Head of caudate nucleus (tissue), 42 donors: ENCODE results near the gene RHEX.
"Not testable (repeated sequence)": the region's sequence is repeated elsewhere in the genome, so short reads cannot be mapped to it uniquely, and the experiment has no call there.

ENCODE experiments used
- DNase-seq, 42 donors: peaks; one replicate each; pipeline versions ENCODE4 v3.0.0 to v3.0.0-alpha.2; 2020 to 2021; ENCODE audit warnings: mixed read lengths in 7 of 42
- intact Hi-C: fragments of 100-400 bp; cut with DNase I; formaldehyde crosslinking; loops from one replicate; pipeline ENCODE4 v1.15.0; 2022

RHEX gene

DNA sequence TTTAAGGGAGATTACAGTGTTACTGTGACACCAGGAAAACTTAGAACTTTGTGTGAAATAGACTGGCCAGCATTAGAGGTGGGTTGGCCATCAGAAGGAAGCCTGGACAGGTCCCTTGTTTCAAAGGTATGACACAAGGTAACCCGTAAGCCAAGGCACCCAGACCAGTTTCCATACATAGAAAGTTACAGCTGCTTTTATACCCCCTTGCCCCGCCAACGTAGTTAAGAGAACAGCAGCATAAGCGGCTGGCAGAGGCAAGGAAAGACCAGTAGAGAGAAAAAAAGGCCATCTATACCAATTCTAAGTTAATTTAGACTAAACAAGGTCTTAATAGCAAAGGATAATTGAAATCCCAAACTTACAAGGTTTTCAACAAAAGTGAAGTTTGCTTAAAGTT, 643 bp downstream of the RHEX start:
- intact Hi-C loops, DNase-seq: not testable (repeated sequence)

DNA sequence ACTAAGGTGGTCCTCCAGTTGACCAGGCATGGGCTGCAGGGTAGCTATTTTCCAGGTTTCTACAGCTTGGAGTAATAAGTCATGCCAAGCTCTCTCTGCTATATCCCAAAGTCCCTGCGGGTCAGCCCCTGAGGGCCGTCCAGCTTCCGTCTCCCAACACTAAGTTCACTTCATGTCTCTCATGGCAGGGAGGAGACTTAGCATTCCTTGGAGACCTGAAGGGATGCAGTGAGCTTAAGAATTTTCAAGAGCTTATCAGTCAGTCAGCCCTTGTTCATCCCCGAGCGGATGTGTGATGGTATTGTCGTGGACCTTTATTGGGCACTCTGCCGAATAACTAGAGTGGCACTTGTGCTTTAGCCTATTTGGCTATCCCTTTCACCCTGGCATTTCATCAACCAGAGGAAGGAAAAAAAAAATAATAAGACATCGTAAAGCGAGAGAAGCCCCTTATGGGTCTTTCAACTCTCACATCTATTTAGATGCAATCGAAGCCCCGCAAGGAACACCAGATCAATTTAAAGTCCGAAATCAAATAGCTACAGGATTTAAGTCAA, 2.2 kb downstream of the RHEX start:
- intact Hi-C loops, DNase-seq: not testable (repeated sequence)

DNA sequence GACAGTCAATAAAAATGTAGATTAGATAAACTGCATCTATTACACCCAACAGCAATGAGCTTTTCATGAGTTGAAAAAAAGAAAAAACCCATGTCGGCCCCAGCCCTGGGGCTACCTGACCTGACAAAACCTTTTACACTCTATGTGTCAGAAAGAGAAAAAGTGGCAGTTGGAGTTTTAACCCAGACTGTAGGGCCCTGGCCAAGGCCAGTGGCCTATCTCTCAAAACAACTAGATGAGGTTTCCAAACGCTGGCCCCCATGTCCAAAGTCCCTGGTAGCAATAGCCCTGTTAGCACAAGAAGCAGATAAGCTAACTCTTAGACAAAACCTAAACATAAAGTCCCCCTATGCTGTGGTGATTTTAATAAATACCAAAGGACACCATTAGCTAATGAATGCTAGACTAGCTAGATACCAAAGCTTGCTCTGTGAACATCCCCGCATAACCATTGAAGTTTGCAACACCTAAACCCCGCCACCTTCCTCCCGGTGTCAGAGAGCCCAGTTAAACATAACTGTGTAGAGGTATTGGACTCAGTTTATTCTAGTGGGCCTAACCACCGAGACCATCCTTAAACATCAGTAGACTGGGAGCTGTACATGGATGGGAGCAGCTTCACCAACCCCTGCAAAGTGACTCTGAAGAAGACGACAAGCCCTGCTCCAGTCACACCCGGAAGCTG, 2.8 kb downstream of the RHEX start:
- intact Hi-C loops = not testable (repeated sequence)

DNA sequence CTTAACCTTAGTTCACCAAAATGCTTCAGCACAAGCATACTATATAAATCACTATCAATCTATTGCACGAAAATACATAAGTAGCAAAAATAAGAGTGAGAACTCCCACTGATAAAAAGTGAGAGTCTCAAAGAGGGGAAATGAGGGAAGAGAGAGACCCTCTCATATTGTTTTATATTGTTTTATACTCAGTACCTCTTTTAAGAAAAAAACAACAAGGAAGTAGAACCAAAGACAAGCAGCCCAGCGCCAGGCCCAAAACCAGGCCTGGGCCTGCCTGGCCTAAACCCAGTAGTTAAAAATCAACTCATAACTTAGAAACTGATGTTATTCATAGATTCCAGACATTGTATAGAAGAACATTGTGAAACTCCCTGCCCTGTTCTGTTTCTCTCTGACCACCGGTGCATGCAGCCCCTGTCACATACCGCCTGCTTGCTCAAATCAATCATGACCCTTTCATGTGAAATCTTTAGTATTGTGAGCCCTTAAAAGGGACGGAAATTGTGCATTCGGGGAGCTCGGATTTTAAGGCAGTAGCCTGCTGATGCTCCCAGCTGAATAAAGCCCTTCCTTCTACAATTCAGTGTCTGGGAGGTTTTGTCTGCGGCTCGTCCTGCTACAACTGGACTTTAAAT, 5.4 kb downstream of the RHEX start:
- intact Hi-C loops, DNase-seq: not testable (repeated sequence)

More for the DNA sequence above, 2.8 kb downstream of the RHEX start:
- DNase-seq = not testable (repeated sequence)

DNA sequence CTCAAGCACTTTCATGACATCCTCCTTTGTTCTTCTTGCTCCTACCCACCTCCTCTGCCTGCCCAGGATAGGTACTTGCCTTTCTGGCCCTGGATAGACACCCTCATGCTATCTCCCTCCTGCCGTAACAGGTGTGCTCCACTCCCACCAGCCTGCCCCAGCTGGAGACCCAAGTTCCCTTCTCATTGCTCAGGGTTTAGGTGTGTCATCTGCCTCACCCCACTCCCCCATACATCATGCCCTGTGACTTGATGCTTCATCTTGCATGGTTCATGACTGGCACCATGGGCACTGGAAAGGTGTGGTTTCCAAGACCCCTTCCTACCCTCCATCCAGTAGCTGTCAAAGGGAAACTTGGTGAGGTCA, 5.9 kb downstream of the RHEX start:
- no peak for DNase-seq

DNA sequence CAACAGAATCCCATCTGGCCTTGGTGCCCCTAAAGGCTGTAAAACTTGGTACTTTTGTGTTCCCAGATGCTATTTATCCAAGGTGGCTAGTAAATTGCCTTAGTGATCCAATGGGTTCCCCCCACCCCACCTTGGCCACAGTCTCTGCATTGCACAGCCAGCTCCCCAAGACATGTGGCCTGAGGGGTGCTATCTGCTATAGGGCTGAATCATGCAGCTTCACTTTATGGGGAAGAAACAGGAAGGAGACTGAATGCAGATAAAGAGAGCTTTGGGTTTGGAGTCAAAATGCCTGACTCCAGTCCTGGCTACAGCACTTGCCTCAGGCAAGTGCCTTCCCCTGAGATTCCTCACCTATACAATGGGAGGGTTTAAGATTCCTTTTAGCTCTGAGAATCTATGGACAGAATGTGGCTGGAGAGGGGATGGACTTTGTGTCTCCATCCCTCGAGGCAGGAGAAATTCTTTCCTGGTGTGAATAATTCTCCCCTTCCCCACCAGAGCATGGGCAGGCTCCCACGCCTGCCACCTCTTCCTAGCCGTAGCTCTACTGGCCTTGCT, 6.5 kb downstream of the RHEX start:
- no peak for DNase-seq
- intact Hi-C loops = no loop called here

More for the DNA sequence above, 5.9 kb downstream of the RHEX start:
- intact Hi-C loops = no loop called here

DNA sequence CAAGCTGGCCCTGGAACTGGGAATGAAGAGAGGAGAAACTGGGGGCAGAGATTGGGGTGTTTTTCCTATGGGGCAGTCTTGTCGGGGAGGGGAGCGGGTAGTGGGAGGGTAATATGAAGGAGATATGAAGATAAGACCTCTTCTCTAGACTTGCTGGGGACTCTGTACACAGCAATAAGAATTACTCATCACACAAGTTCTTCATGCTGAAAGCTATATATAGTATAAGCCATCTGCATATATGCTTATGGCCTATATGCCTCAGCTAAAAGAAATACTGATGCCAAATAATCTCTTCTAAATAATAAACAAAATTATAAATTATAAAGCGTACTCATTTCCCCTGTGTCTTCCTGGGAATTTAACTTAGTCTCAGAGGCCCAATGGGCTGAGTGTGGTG, 7.9 kb downstream of the RHEX start:
- no peak for DNase-seq
- intact Hi-C loops = no loop called here

DNA sequence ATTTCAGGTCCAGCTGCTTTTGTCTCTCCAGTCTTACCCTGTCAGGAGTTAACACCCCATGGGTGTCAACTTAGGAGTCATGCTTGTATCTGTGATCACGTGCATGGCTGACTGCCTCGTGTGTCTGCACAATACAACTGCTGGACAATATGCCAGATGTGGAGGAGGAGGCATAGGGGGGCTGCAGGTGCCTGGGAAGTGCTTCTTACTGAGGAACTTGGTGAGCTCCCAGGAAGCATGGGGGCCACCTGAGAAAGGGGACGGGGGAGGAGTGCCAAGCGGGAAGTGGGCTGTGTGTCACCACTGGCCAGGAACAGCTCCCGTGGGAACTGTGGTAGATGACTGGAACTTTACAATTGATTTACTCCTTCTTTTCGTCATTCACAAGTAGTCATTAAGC, 9.5 kb downstream of the RHEX start:
- intact Hi-C loops = no loop called here
- DNase-seq = no peak

DNA sequence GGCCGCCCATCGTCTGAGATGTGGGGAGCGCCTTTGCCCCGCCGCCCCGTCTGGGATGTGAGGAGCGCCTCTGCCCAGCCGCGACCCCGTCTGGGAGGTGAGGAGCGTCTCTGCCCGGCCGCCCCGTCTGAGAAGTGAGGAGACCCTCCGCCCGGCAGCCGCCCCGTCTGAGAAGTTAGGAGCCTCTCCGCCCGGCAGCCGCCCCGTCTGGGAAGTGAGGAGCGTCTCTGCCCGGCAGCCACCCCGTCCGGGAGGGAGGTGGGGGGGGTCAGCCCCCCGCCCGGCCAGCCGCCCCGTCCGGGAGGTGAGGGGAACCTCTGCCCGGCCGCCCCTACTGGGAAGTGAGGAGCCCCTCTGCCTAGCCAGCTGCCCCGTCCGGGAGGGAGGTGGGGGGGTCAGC, 11.0 kb downstream of the RHEX start:
- intact Hi-C loops, DNase-seq: not testable (repeated sequence)

DNA sequence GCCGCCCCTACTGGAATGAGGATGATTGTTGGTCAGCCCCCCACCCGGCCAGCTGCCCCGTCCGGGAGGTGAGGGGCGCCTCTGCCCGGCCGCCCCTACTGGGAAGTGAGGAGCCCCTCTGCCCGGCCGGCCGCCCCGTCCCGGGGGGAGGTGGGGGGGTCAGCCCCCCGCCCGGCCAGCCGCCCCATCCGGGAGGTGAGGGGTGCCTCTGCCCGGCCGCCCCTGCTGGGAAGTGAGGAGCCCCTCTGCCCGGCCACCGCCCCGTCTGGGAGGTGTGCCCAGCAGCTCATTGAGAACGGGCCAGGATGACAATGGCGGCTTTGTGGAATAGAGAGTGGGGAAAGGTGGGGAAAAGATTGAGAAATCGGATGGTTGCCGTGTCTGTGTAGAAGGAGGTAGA, 11.5 kb downstream of the RHEX start:
- intact Hi-C loops, DNase-seq: not testable (repeated sequence)

DNA sequence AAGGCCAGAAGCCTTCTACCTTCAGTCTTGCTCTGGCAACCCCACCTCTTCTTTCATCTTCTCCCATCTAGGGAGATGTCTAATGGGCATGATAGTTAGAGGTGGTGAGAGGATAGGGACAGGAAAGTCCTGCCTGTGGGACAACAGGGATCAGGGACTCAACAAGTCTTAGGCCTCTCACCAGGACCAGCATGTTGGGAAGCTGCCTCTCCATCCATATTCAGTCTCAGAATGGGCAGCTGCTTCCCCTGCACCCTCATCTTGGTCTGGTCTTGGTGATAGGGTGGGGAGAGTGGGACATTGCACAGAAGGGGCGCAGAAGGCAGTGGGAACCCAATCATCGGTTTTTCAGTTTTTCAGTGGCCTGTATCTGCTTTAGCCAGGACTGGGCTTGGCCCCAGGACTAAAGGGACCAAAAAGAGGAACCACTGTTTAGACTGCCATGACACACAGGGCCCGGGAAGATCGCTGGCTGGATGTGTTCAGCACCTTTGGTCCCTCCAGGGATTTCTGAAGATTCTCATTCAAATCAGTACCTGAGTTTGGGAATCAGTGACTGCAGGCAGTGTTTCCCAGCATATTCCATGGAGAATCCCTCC, 12.7 kb downstream of the RHEX start:
- intact Hi-C loops = no loop called here
- DNase-seq = no peak

DNA sequence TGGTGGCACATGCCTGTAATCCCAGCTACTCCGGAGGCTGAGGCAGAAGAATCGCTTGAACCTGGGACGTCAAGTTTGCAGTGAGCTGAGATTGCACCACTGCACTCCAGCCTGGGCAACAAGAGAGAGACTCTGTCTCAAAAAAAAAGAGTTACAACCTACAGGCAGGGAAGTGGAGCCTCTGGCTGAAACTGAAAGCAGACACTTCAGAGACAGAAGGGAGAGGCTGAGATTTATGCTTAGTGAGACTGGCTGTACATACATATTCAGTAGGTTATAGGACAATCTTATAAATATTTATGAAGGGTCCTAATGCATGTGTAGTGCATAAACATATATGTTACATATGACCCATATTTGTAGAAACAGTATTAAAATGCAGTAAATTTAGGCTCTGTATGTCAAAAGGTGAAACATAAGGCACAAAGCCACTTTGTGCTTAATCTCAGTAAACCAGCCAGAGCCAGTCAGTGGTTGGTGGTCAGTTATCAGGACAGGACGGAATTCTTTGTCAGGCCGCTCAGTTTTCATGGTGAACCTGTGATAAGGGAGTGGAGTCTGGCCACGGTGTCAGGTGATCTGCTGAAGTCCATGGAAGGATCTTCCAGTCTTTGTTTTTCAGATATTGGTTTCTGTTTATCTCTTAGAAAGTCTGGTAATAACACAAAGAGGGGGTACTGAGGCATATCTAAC, 13.7 kb downstream of the RHEX start:
- no peak for DNase-seq

DNA sequence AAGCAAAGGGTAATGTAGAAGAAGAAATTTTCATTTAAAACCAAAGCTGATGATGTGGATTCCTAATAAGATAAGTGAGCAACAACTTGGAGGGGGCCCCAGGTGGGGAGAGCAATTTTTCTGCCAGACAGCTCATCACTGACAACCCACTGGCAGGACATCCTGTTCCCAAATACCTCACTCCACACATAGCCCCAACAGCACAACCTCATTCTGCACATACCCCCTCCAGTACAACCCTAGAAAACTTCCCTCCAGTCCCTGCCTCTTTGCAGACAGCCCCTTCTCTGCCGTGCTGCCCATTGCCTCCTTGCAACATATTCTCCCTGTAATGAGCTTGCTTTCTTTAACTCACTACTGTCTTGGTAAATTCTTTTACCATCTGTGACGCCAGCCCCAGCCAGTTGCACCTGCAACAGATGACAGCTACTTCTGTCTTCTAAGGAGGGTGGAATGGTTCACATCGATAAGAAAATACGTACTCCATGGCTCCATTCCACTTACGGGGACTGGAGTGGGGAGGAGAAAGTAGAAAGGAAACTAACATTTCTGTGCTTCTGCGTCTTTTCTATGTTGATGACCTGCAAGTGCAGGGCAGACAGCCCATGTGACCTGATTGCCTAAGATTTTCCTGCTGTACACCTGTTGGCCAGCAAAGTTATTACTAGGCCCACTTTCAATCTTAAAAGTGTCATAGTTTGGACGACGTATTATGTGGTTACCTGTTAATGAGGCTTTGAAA, 14.7 kb downstream of the RHEX start:
- intact Hi-C loops = no loop called here
- no peak for DNase-seq

More for the DNA sequence above, 13.7 kb downstream of the RHEX start:
- intact Hi-C loops = no loop called here

DNA sequence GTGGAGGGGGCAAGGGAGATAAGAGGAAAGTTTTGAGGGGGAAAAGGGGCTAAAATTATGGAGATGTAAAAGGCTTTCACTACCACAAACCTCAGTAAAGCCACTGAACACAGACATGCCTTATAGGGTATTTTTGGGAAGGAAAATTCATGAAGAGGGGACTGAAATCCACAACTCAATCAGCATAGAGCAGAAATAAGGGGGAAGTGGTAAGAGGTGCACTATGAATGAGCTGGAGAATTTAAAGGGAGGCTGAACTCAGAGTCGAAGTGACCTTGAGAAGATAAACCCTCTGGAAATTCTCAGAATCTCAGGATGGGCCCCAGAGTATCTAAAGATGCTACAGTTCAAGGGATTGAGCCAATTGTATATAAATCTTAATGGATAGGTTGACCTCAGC, 15.3 kb downstream of the RHEX start:
- intact Hi-C loops = no loop called here
- DNase-seq = no peak

DNA sequence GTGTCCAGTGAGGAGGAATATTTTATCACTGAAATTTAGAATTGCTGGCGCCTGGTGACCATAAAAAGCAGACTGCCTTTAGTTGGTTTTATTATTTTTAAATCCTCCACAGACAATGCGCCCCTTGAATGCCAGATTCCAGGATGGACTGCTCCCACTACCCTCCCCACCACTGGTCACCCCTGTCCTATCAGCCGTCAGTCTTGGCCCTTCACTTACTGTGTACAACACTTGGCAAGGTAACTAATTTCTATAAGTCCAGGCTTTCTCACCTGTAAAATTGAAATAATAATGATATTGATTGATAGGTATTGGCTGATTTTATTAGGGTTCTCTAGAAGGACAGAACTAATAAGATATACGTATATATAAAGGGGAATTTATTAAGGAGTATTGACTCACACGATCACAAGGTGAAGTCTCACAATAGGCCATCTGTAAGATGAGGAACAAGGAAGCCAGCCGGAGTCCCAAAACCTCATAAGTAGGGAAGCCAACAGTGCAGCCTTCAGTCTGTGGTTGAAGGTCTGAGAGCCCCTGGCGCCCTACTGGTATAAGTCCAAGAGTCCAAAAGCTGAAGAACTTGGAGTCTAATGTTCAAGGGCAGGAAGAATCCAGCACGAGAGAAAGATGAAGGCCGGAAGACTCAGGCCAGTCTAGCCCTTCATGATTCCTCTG, 17.8 kb downstream of the RHEX start:
- intact Hi-C loops = no loop called here
- DNase-seq = no peak

DNA sequence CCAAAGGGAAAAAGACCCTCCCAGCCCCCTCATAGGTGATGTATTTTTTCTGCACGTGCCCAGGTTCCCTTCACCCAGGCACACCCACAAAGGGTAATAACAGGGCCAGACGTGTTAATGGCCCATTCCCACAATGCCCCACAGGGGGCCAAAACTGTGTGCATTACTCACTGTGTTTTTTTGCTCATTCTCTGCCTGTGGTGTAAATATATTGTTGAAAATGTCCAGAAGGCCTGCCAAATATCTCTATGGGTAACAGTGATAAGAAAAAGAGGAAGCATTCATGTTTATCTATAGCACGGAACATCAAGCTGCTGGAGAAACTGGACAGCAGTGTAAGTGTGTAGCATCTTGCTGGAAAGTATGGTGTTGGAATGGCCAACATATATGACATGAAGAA, 21.9 kb downstream of the RHEX start:
- intact Hi-C loops = no loop called here

DNA sequence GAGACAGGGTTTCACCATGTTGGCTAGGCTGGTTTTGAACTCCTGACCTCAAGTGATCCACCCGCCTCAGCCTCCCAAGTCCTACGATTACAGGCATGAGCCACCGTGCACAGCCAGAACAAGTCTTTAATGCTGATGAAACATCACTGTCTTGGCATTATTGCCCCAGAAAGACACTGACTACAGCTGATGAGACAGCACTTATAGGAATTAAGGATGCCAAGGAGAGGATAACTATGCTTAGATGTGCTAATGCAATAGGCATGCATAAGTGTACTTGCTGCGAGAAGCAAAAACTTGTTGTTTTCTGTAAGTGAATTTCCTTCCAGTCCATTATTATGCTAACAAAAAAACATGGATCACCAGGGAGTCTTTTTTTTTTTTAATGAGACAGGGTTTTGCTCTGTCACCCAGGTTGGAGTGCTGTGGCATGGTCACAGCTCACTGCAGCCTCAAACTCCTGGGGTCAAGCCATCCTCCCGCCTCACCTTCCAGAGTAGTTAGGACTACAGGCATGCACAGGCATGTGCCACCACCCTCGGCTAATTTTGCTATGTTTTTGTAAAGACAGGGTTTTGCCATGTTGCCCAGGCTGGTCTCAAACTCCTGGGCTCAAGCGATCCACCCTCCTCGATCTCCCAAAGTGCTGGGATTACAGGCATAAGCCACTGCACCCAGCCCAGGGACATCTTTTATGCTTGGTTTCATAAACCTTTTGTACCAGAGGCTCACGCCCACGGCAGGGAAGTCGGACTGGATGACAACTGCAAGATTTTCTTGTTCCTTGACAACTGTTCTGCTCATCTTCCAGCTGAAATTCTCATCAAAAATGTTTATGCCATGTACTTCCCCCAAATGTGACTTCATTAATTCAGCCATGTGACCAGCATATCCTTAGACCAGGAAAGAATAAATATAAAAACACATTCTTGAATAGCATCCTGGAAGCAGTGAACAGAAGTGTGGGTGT, 23.1 kb downstream of the RHEX start:
- intact Hi-C loops = no loop called here
- DNase-seq = peak in 17 of 42 donors; percentile 3 to 67 (median 33)

More for the DNA sequence above, 21.9 kb downstream of the RHEX start:
- DNase-seq = no peak
